Measurements from ENCODE around the gene NOS3. TPM values are rescaled to one million over a fixed set of nuclear protein-coding genes. Genes with fewer than 3 reads are reported as not detected.

NOS3 gene
- total and polyA plus RNA-seq, 2 experiments from 2014 or later: 2.6 to 6.1 TPM

DNA sequence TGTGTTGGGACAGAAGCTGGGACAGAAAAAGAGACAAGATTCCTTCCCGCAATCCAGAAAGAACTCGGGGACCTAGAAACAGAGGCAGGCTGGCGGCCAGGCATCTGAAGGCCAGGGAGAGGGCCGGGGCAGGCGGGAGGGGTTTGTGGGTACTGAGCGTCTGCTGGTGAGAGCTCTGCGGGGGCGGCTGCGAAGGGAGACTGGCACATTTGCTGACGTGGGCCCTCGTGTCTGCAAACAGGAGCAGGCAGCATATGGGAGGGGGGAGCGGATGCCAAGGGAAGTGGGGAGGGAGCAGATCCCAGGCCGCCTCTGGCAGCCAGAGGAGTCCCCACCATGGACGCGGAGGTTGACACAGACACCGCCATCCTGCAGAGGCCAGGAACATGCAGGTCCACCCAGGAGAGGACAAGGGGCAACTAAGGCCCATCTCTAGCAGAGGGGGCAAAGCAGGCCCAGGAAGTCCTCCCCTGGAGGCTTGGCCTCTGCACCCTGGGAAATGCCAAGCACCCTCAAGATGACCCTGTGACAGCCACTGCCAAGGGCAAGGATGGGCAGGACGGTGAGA, 44.9 kb upstream of the NOS3 start:
- no peaks in the 10 kb centered on the region for H3K9me2 ChIP-seq (ENCODE audit: insufficient read depth)
- 0 out of 2 replicates have a peak, but pooled peaks cover 3% of the 10 kb centered on the region for H3F3A ChIP-seq (replicated peaks; ENCODE audit: low read depth)
- Mint-ChIP-seq H3K27ac (no peak overlapping the region), H3K4me3 (no peak overlapping the region), H3K27me3 (ENCODE audit: insufficient read depth, low read depth, poor library complexity) (peaks cover 18% of the 10 kb centered on the region), H3K36me3 (ENCODE audit: low read depth) (no peaks in the 10 kb centered on the region), H3K4me1 (peaks cover 41% of the 10 kb centered on the region), H3K9me3 (no peaks in the 10 kb centered on the region)
- H4K20me1 ChIP-seq (replicated peaks; ENCODE audit: insufficient read depth): no peaks in the 10 kb centered on the region; the same call in 1 of the 2 replicates
- ATAC-seq (no peak), DNase-seq (ENCODE audit: low spot score) (no peak)
- TF ChIP-seq, protein P1, sequence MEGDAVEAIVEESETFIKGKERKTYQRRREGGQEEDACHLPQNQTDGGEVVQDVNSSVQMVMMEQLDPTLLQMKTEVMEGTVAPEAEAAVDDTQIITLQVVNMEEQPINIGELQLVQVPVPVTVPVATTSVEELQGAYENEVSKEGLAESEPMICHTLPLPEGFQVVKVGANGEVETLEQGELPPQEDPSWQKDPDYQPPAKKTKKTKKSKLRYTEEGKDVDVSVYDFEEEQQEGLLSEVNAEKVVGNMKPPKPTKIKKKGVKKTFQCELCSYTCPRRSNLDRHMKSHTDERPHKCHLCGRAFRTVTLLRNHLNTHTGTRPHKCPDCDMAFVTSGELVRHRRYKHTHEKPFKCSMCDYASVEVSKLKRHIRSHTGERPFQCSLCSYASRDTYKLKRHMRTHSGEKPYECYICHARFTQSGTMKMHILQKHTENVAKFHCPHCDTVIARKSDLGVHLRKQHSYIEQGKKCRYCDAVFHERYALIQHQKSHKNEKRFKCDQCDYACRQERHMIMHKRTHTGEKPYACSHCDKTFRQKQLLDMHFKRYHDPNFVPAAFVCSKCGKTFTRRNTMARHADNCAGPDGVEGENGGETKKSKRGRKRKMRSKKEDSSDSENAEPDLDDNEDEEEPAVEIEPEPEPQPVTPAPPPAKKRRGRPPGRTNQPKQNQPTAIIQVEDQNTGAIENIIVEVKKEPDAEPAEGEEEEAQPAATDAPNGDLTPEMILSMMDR (conservative IDR thresholded peaks at IDR 0.05; ENCODE audit: low read depth in 2 of 2): no peak
- TF ChIP-seq EZH2phosphoT487 (IDR thresholded peaks at IDR 0.05; ENCODE audit: unreplicated experiment) (no peak), NANOG (IDR thresholded peaks at IDR 0.05; ENCODE audit: borderline replicate concordance) (no peak), EZH2 (IDR thresholded peaks at IDR 0.05; ENCODE audit: low read depth, unreplicated experiment) (no peak), ZNF331 (CRISPR knock-in tag; IDR thresholded peaks at IDR 0.05; ENCODE audit: low read depth) (no peak), CREB1 (CRISPR knock-in tag; IDR thresholded peaks at IDR 0.05; ENCODE audit: low read depth) (no peak), STAT1 (IDR thresholded peaks at IDR 0.05; ENCODE audit: unreplicated experiment) (no peak), POLR2AphosphoS5 (IDR thresholded peaks at IDR 0.05; ENCODE audit: low read depth) (no peak), JUNB (IDR thresholded peaks at IDR 0.05; ENCODE audit: unreplicated experiment) (no peak), ZNF114 (CRISPR knock-in tag; IDR thresholded peaks at IDR 0.05) (no peak)
- TF ChIP-seq, protein P2, sequence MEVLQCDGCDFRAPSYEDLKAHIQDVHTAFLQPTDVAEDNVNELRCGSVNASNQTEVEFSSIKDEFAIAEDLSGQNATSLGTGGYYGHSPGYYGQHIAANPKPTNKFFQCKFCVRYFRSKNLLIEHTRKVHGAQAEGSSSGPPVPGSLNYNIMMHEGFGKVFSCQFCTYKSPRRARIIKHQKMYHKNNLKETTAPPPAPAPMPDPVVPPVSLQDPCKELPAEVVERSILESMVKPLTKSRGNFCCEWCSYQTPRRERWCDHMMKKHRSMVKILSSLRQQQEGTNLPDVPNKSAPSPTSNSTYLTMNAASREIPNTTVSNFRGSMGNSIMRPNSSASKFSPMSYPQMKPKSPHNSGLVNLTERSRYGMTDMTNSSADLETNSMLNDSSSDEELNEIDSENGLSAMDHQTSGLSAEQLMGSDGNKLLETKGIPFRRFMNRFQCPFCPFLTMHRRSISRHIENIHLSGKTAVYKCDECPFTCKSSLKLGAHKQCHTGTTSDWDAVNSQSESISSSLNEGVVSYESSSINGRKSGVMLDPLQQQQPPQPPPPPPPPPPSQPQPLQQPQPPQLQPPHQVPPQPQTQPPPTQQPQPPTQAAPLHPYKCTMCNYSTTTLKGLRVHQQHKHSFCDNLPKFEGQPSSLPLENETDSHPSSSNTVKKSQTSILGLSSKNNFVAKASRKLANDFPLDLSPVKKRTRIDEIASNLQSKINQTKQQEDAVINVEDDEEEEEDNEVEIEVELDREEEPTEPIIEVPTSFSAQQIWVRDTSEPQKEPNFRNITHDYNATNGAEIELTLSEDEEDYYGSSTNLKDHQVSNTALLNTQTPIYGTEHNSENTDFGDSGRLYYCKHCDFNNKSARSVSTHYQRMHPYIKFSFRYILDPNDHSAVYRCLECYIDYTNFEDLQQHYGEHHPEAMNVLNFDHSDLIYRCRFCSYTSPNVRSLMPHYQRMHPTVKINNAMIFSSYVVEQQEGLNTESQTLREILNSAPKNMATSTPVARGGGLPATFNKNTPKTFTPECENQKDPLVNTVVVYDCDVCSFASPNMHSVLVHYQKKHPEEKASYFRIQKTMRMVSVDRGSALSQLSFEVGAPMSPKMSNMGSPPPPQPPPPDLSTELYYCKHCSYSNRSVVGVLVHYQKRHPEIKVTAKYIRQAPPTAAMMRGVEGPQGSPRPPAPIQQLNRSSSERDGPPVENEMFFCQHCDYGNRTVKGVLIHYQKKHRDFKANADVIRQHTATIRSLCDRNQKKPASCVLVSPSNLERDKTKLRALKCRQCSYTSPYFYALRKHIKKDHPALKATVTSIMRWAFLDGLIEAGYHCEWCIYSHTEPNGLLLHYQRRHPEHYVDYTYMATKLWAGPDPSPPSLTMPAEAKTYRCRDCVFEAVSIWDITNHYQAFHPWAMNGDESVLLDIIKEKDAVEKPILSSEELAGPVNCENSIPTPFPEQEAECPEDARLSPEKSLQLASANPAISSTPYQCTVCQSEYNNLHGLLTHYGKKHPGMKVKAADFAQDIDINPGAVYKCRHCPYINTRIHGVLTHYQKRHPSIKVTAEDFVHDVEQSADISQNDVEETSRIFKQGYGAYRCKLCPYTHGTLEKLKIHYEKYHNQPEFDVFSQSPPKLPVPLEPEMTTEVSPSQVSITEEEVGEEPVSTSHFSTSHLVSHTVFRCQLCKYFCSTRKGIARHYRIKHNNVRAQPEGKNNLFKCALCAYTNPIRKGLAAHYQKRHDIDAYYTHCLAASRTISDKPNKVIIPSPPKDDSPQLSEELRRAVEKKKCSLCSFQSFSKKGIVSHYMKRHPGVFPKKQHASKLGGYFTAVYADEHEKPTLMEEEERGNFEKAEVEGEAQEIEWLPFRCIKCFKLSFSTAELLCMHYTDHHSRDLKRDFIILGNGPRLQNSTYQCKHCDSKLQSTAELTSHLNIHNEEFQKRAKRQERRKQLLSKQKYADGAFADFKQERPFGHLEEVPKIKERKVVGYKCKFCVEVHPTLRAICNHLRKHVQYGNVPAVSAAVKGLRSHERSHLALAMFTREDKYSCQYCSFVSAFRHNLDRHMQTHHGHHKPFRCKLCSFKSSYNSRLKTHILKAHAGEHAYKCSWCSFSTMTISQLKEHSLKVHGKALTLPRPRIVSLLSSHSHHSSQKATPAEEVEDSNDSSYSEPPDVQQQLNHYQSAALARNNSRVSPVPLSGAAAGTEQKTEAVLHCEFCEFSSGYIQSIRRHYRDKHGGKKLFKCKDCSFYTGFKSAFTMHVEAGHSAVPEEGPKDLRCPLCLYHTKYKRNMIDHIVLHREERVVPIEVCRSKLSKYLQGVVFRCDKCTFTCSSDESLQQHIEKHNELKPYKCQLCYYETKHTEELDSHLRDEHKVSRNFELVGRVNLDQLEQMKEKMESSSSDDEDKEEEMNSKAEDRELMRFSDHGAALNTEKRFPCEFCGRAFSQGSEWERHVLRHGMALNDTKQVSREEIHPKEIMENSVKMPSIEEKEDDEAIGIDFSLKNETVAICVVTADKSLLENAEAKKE (CRISPR knock-in tag; IDR thresholded peaks at IDR 0.05): no peak
- TF ChIP-seq, protein P3, sequence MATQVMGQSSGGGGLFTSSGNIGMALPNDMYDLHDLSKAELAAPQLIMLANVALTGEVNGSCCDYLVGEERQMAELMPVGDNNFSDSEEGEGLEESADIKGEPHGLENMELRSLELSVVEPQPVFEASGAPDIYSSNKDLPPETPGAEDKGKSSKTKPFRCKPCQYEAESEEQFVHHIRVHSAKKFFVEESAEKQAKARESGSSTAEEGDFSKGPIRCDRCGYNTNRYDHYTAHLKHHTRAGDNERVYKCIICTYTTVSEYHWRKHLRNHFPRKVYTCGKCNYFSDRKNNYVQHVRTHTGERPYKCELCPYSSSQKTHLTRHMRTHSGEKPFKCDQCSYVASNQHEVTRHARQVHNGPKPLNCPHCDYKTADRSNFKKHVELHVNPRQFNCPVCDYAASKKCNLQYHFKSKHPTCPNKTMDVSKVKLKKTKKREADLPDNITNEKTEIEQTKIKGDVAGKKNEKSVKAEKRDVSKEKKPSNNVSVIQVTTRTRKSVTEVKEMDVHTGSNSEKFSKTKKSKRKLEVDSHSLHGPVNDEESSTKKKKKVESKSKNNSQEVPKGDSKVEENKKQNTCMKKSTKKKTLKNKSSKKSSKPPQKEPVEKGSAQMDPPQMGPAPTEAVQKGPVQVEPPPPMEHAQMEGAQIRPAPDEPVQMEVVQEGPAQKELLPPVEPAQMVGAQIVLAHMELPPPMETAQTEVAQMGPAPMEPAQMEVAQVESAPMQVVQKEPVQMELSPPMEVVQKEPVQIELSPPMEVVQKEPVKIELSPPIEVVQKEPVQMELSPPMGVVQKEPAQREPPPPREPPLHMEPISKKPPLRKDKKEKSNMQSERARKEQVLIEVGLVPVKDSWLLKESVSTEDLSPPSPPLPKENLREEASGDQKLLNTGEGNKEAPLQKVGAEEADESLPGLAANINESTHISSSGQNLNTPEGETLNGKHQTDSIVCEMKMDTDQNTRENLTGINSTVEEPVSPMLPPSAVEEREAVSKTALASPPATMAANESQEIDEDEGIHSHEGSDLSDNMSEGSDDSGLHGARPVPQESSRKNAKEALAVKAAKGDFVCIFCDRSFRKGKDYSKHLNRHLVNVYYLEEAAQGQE (IDR thresholded peaks at IDR 0.05; ENCODE audit: unreplicated experiment): no peak
- TF ChIP-seq, protein P4, sequence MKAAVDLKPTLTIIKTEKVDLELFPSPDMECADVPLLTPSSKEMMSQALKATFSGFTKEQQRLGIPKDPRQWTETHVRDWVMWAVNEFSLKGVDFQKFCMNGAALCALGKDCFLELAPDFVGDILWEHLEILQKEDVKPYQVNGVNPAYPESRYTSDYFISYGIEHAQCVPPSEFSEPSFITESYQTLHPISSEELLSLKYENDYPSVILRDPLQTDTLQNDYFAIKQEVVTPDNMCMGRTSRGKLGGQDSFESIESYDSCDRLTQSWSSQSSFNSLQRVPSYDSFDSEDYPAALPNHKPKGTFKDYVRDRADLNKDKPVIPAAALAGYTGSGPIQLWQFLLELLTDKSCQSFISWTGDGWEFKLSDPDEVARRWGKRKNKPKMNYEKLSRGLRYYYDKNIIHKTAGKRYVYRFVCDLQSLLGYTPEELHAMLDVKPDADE (IDR thresholded peaks at IDR 0.05): no peak
- no peaks in the 10 kb centered on the region for H3K36me3 ChIP-seq (ENCODE audit: insufficient read depth)
- H3K4me2 ChIP-seq: no peak overlapping the region
- H3K27ac ChIP-seq (ENCODE audit: low read depth): no peak overlapping the region
- H3K27me3 ChIP-seq (ENCODE audit: insufficient read depth): peaks cover 15% of the 10 kb centered on the region
- H2AFZ ChIP-seq: no peak overlapping the region
- H3K4me3 ChIP-seq: no peak overlapping the region
- no peaks in the 10 kb centered on the region for H3K79me2 ChIP-seq (replicated peaks; ENCODE audit: insufficient read depth)
- H3K4me1 ChIP-seq (ENCODE audit: insufficient read depth): peaks cover 23% of the 10 kb centered on the region

Data from GM23338 (cell line).